ENCODE results near the gene TINCR.

DNA sequence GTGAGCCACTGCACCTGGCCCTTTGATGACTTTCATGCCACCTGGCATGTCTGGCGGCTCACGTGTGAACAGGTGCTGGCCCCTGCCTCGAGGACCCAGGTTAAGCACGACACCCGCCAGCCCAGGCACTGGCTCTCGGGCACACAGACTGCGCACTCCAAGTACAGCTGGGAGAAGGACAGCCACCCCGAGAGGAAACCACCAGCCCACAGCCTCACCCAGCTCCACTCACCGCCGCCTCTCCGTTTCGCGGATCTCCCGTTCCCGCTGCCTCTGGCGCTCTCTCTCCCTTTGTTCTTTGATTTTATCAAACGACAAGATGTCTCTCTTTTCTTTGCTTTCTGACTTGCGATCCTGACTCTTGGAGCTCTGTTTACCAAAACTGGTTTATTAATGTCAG lies 27.4 kb upstream of the TINCR start:
- TF ChIP-seq, protein P1, sequence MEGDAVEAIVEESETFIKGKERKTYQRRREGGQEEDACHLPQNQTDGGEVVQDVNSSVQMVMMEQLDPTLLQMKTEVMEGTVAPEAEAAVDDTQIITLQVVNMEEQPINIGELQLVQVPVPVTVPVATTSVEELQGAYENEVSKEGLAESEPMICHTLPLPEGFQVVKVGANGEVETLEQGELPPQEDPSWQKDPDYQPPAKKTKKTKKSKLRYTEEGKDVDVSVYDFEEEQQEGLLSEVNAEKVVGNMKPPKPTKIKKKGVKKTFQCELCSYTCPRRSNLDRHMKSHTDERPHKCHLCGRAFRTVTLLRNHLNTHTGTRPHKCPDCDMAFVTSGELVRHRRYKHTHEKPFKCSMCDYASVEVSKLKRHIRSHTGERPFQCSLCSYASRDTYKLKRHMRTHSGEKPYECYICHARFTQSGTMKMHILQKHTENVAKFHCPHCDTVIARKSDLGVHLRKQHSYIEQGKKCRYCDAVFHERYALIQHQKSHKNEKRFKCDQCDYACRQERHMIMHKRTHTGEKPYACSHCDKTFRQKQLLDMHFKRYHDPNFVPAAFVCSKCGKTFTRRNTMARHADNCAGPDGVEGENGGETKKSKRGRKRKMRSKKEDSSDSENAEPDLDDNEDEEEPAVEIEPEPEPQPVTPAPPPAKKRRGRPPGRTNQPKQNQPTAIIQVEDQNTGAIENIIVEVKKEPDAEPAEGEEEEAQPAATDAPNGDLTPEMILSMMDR (IDR thresholded peaks at IDR 0.05; ENCODE audit: insufficient read depth, low read length, poor library complexity, severe bottlenecking): no peak
- TF ChIP-seq EZH2phosphoT487 (conservative IDR thresholded peaks at IDR 0.05; ENCODE audit: low read length): no peak

Measured in SU-DHL-6 (cell line).